ENCODE measurements around the gene GRAP. TPM values are rescaled to one million over a fixed set of nuclear protein-coding genes. Genes with fewer than 3 reads are reported as not detected.

GRAP gene
- total RNA-seq, 1 experiment from 2014 or later: 0.21 TPM

DNA sequence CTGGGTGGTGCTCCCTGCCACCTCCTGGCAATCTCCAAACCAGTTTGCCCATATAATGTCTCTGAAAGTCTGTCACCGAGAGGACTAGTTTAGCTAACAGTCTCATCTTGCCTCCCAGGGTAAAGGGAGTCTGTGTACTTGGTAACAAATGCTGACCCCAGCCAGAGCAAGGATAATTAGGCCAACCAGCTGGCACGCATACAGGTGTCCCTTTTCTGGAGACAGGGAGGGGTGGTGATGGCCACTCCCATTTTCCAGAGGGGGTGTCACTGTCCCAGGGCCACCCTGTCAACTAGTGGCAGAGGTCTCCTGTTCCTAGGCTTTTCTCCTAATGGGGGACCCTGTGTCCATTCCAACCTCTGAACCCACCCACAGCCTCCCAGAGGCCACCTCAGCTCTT is 50.3 kb downstream of the GRAP start:
- no peak for TF ChIP-seq CTCF (IDR thresholded peaks at IDR 0.05)
- no peak for TF ChIP-seq SIN3A (IDR thresholded peaks at IDR 0.05; ENCODE audit: borderline replicate concordance, insufficient read depth, low read depth, low read length)
- TF ChIP-seq, protein P1, sequence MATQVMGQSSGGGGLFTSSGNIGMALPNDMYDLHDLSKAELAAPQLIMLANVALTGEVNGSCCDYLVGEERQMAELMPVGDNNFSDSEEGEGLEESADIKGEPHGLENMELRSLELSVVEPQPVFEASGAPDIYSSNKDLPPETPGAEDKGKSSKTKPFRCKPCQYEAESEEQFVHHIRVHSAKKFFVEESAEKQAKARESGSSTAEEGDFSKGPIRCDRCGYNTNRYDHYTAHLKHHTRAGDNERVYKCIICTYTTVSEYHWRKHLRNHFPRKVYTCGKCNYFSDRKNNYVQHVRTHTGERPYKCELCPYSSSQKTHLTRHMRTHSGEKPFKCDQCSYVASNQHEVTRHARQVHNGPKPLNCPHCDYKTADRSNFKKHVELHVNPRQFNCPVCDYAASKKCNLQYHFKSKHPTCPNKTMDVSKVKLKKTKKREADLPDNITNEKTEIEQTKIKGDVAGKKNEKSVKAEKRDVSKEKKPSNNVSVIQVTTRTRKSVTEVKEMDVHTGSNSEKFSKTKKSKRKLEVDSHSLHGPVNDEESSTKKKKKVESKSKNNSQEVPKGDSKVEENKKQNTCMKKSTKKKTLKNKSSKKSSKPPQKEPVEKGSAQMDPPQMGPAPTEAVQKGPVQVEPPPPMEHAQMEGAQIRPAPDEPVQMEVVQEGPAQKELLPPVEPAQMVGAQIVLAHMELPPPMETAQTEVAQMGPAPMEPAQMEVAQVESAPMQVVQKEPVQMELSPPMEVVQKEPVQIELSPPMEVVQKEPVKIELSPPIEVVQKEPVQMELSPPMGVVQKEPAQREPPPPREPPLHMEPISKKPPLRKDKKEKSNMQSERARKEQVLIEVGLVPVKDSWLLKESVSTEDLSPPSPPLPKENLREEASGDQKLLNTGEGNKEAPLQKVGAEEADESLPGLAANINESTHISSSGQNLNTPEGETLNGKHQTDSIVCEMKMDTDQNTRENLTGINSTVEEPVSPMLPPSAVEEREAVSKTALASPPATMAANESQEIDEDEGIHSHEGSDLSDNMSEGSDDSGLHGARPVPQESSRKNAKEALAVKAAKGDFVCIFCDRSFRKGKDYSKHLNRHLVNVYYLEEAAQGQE (IDR thresholded peaks at IDR 0.05; ENCODE audit: insufficient read depth in 1 of 2, low read depth in 2 of 2, low read length in 1 of 2): no peak
- TF ChIP-seq TCF7L2 (IDR thresholded peaks at IDR 0.05; ENCODE audit: low read depth, low read length): no peak
- TF ChIP-seq POLR2AphosphoS5 (IDR thresholded peaks at IDR 0.05; ENCODE audit: low read depth, low read length): no peak
- POLR2A ChIA-PET: interaction anchor here (0.6 kb wide), 1 partner anchor 15 kb away, joined by 3 read pairs; no protein-coding TSS in a partner anchor
- no peak overlapping the region for H3K27ac ChIP-seq (ENCODE audit: low read length)
- no peaks in the 10 kb centered on the region for H3K36me3 ChIP-seq (ENCODE audit: control insufficient read depth, insufficient read depth, low read length)
- ATAC-seq (no peak), DNase-seq (ENCODE audit: low read depth, low spot score) (no peak)
- CTCF ChIA-PET: no interaction called here
- in situ Hi-C loops (cut with HindIII; ENCODE audit: low pct_unique_long_range_greater_than_20kb, low sequenced_read_pairs): no loop called here
- H3K4me1 ChIP-seq (ENCODE audit: control insufficient read depth, insufficient read depth, low read length): 0 out of 2 replicates have a peak, but pooled peaks cover 1% of the 10 kb centered on the region
- no TSS peak for BruUV-seq (replicated peaks)
- intact Hi-C loops (cut with micrococcal nuclease; ENCODE audit: unreplicated experiment): no loop called here
- H3K9me3 ChIP-seq (ENCODE audit: control insufficient read depth, insufficient read depth, low read depth, low read length): no peaks in the 10 kb centered on the region; the same call in 1 of the 2 replicates
- no peaks in the 10 kb centered on the region for H3K27me3 ChIP-seq (ENCODE audit: control insufficient read depth, insufficient read depth, low read length)
- H3K4me3 ChIP-seq (ENCODE audit: low read depth in 2 of 2, low read length in 2 of 2): no peak overlapping the region

DNA sequence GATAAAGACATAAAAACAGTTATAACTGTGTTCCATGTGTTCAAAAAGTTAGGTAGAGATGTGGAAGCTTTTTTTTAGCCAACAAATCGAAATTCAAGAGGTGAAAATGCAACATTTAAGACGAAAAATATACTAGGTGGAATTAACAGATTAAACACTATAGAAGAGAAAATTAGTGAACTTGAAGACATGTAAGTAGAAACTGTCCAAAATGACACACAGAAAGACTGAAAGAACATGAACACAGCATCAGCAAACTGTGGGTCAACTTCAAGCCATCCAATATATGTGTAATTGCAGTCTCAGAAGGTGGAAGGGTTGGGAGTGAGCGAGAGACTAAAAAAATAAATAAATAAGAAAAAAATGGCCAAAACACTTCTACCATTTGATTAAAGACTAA is 51.5 kb downstream of the GRAP start:
- ChIA-PET POLR2A (no interaction called here), CTCF (no interaction called here)
- no peaks in the 10 kb centered on the region; the same call in 1 of the 2 replicates for H3K9me3 ChIP-seq (ENCODE audit: control insufficient read depth, insufficient read depth, low read depth, low read length)
- in situ Hi-C loops (cut with HindIII; ENCODE audit: low pct_unique_long_range_greater_than_20kb, low sequenced_read_pairs): no loop called here
- intact Hi-C loops (cut with micrococcal nuclease; ENCODE audit: unreplicated experiment): no loop called here
- ATAC-seq (no peak), DNase-seq (ENCODE audit: low read depth, low spot score) (no peak)
- H3K36me3 ChIP-seq (ENCODE audit: control insufficient read depth, insufficient read depth, low read length): no peaks in the 10 kb centered on the region
- H3K27ac ChIP-seq (ENCODE audit: low read length): no peak overlapping the region
- TF ChIP-seq TCF7L2 (IDR thresholded peaks at IDR 0.05; ENCODE audit: low read depth, low read length) (no peak), POLR2AphosphoS5 (IDR thresholded peaks at IDR 0.05; ENCODE audit: low read depth, low read length) (no peak), CTCF (IDR thresholded peaks at IDR 0.05) (no peak), SIN3A (IDR thresholded peaks at IDR 0.05; ENCODE audit: borderline replicate concordance, insufficient read depth, low read depth, low read length) (no peak)
- TF ChIP-seq, protein P1 (IDR thresholded peaks at IDR 0.05; ENCODE audit: insufficient read depth in 1 of 2, low read depth in 2 of 2, low read length in 1 of 2): no peak
- no peak overlapping the region for H3K4me3 ChIP-seq (ENCODE audit: low read depth in 2 of 2, low read length in 2 of 2)
- no TSS peak for BruUV-seq (replicated peaks)
- no peaks in the 10 kb centered on the region for H3K27me3 ChIP-seq (ENCODE audit: control insufficient read depth, insufficient read depth, low read length)
- H3K4me1 ChIP-seq (ENCODE audit: control insufficient read depth, insufficient read depth, low read length): no peaks in the 10 kb centered on the region

Measured in Panc1 (cell line).